Cardiac muscle cell (in vitro differentiated cells and primary cell): ENCODE data around the gene FOS. TPM values are rescaled to one million over a fixed set of nuclear protein-coding genes. Genes with fewer than 3 reads are reported as not detected.
A peak's percentile ranks its signal among the peaks of the same experiment; 100 is the strongest.

ENCODE experiments used
- DNase-seq, 2 donors: peaks; one replicate each; pipeline versions ENCODE4 v3.0.0 to v3.0.0-alpha.2; 2010 to 2017; ENCODE audit warnings: low read depth in 1 of 2, low spot score in 1 of 2
- H3K27ac ChIP-seq: fragments of 200-600 bp; sonication (generic); 2 replicates; pipeline ENCODE4 v1.5.1; 2016
- H3K27me3 ChIP-seq: fragments of 200-600 bp; sonication (generic); 2 replicates; pipeline ENCODE4 v1.6.0; 2016; ENCODE audit warnings: control low read depth
- H3K36me3 ChIP-seq: fragments of 200-600 bp; sonication (generic); 2 replicates; pipeline ENCODE4 v1.5.1; 2016; ENCODE audit warnings: control low read depth
- H3K4me1 ChIP-seq: fragments of 200-600 bp; sonication (generic); 2 replicates; pipeline ENCODE4 v1.8.1; 2017; ENCODE audit warnings: low read depth, mild to moderate bottlenecking, mixed run types
- H3K4me3 ChIP-seq: fragments of 200-600 bp; sonication (generic); 2 replicates; pipeline ENCODE4 v1.5.1; 2016; ENCODE audit warnings: mild to moderate bottlenecking
- H3K9me3 ChIP-seq: fragments of 200-600 bp; sonication (generic); 2 replicates; pipeline ENCODE4 v1.5.1; 2017; ENCODE audit warnings: low read depth, mild to moderate bottlenecking, control low read depth
- polyA plus RNA-seq: library from polyadenylated mRNA; unstranded; fragments of >200 nt; fragmentation: Nextera tagmentation; extraction: Ambion mirVana; gene quantifications from 2 replicates; pipeline ENCODE4 v1.2.1, GENCODE V29; 2016
- total RNA-seq: library from RNA; depleted of rRNA; stranded (reverse); fragments of >200 nt; gene quantifications from 2 replicates; pipeline ENCODE4 v1.2.3, GENCODE V29; 2016
- TF ChIP-seq, protein P1 (sequence below): IDR thresholded peaks from 2 replicates; pipeline ENCODE4 v1.5.1; 2012; ENCODE audit warnings: low read depth, mild to moderate bottlenecking, low read length

FOS gene
- total and polyA plus RNA-seq, 2 experiments from 2014 or later = 45.3 to 66.0 TPM

DNA sequence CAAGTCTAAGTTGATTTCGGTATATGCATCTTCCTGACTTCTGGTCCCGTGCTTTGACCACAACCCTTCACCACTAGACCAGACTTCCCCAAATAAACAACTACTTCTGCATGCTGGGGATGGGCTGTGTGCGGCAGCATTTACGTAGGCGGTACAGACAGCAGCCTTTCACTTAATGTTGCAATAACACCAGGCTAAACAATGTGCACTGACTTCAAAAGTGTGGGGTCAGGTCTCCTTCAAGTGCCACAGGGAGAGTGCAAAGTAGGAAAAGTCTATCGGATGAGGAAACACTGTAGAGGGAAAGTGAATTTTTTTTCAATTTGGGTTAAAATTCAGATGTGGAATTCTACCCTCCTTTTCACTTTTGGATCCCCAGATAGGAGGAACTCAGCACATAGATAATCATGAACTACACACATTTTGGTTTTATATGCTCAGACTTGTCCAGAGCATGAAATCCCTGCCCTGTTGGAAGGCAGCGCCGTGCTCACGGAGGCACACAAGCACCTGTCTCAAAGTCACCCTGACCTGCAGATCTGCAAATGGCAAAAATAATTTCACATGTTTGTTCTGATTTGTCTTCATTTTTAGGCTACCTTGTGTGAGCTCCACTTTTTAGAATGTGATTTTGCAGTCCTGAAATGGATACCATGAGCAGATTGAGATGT is 3.6 kb upstream of the FOS start:
- Histone ChIP-seq H3K4me3 (no peak overlapping the region), H3K27me3 (no peaks in the 10 kb centered on the region), H3K36me3 (no peaks in the 10 kb centered on the region), H3K4me1 (peaks cover 9% of the 10 kb centered on the region), H3K27ac (no peak overlapping the region), H3K9me3 (no peaks in the 10 kb centered on the region)
- TF ChIP-seq, protein P1, sequence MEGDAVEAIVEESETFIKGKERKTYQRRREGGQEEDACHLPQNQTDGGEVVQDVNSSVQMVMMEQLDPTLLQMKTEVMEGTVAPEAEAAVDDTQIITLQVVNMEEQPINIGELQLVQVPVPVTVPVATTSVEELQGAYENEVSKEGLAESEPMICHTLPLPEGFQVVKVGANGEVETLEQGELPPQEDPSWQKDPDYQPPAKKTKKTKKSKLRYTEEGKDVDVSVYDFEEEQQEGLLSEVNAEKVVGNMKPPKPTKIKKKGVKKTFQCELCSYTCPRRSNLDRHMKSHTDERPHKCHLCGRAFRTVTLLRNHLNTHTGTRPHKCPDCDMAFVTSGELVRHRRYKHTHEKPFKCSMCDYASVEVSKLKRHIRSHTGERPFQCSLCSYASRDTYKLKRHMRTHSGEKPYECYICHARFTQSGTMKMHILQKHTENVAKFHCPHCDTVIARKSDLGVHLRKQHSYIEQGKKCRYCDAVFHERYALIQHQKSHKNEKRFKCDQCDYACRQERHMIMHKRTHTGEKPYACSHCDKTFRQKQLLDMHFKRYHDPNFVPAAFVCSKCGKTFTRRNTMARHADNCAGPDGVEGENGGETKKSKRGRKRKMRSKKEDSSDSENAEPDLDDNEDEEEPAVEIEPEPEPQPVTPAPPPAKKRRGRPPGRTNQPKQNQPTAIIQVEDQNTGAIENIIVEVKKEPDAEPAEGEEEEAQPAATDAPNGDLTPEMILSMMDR = no peak
- DNase-seq = no peak

DNA sequence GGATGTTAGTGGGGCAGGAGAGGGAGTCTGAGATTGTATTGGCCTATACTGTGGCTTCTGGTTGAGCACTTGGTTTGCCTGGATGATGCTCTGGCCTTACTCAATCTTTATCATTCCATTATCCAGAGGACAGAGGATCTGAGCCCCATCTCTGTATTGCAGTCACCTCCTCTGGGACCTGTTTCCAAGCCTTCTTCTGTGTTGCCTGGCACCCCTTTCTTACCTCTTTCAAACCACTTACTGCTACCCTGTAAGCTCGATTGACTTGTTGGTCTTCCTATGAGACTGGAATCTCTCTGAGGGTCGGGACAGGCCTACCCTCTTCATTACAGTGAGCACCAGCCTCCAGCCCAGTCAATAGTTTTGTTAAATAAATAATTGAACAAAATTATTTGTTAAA is 3.0 kb upstream of the FOS start:
- Histone ChIP-seq H3K27me3 (no peaks in the 10 kb centered on the region), H3K4me3 (no peak overlapping the region), H3K4me1 (peaks cover 9% of the 10 kb centered on the region), H3K27ac (no peak overlapping the region), H3K9me3 (no peaks in the 10 kb centered on the region), H3K36me3 (no peaks in the 10 kb centered on the region)
- TF ChIP-seq, protein P1 = no peak
- DNase-seq = no peak

DNA sequence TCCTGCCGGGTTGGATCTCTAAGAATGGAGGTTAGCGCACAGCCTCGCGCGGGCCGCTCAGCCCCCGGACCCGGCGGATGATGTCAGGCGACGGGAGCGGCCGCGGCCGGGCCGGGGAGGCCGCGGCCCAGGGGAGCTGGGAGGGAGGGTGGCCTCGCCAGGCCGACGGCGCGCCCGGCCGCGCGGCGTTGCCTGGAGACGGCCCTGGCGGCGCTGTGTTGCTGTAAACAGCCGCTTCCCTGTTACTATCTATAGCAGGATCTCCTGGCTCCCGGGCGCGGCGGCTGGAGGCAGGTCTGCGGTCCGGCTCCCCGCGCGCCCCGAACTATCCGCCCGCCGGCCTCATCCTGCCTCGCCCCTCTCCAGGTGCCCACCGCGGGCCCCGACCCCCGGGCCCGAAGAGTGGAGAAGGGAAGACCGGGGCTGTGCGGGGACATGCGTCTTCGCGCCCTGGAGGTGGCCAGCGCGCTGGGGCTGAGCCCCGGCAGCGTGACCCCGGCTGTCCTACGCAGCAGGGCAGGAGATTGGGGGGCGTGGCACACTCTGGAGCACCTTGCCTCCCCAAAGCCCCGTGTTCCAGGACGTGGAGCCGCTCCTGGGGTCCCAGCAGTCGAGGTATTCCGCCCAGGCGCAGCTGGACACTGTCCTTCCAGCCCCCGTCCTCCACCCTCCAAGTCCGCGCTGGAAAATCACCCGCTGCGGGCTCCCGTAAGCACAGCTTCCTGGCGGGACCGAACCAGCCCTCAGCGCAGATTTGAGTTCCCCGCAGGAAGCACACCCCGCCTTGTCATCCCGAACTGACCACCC is 1.4 kb upstream of the FOS start:
- TF ChIP-seq, protein P1 = no peak
- no peaks in the 10 kb centered on the region for H3K27me3 ChIP-seq
- peak overlapping the region; percentile 99 for H3K27ac ChIP-seq

DNA sequence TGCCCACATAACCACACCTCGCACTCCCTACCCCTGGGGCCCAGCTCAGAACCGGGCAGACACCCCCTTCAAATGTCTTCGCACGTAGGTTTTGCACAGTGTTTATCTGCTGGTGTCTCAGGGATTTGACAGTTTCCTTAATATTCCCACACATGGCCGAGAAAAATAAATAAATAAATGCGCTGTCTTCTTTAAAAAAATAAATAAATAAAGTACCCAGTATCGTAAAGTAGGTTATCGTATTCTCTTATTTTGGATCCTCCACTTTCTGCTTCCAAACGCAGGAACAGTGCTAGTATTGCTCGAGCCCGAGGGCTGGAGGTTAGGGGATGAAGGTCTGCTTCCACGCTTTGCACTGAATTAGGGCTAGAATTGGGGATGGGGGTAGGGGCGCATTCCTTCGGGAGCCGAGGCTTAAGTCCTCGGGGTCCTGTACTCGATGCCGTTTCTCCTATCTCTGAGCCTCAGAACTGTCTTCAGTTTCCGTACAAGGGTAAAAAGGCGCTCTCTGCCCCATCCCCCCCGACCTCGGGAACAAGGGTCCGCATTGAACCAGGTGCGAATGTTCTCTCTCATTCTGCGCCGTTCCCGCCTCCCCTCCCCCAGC is 710 bp upstream of the FOS start:
- Histone ChIP-seq H3K27ac (peak overlapping the region; percentile 99), H3K4me3 (peak overlapping the region; percentile 47), H3K27me3 (no peaks in the 10 kb centered on the region), H3K9me3 (no peaks in the 10 kb centered on the region), H3K36me3 (no peaks in the 10 kb centered on the region), H3K4me1 (peaks cover 9% of the 10 kb centered on the region)
- TF ChIP-seq, protein P1 = no peak
- DNase-seq = no peak

More for the DNA sequence above, 1.4 kb upstream of the FOS start:
- H3K4me1 ChIP-seq = peaks cover 9% of the 10 kb centered on the region
- H3K4me3 ChIP-seq = peak overlapping the region; percentile 47
- H3K36me3 ChIP-seq = no peaks in the 10 kb centered on the region
- no peaks in the 10 kb centered on the region for H3K9me3 ChIP-seq
- peak; percentile 90 to 96 for DNase-seq

DNA sequence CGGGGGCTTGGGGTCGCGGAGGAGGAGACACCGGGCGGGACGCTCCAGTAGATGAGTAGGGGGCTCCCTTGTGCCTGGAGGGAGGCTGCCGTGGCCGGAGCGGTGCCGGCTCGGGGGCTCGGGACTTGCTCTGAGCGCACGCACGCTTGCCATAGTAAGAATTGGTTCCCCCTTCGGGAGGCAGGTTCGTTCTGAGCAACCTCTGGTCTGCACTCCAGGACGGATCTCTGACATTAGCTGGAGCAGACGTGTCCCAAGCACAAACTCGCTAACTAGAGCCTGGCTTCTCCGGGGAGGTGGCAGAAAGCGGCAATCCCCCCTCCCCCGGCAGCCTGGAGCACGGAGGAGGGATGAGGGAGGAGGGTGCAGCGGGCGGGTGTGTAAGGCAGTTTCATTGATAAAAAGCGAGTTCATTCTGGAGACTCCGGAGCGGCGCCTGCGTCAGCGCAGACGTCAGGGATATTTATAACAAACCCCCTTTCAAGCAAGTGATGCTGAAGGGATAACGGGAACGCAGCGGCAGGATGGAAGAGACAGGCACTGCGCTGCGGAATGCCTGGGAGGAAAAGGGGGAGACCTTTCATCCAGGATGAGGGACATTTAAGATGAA is 630 bp downstream of the FOS start:
- no peaks in the 10 kb centered on the region for H3K27me3 ChIP-seq
- H3K4me1 ChIP-seq = no peaks in the 10 kb centered on the region
- peak; percentile 67 to 83 for DNase-seq
- TF ChIP-seq, protein P1 = no peak
- no peaks in the 10 kb centered on the region for H3K36me3 ChIP-seq
- no peaks in the 10 kb centered on the region for H3K9me3 ChIP-seq
- peak overlapping the region; percentile 47 for H3K4me3 ChIP-seq
- peak overlapping the region; percentile 99 for H3K27ac ChIP-seq
